Muscle layer of duodenum (tissue), 2 donors: ENCODE measurements around the gene NNT.
"Not testable (repeated sequence)": the region's sequence is repeated elsewhere in the genome, so short reads cannot be mapped to it uniquely, and the experiment has no call there.

Source experiments
- H3K27ac ChIP-seq: one replicate; pipeline ENCODE4 v1.7.0; 2013; ENCODE audit warnings: mild to moderate bottlenecking, low read length
- H3K27me3 ChIP-seq: one replicate; pipeline ENCODE4 v1.7.0; 2013; ENCODE audit warnings: low read depth, mild to moderate bottlenecking, control low read depth, low read length
- H3K36me3 ChIP-seq, 2 donors: one replicate each; pipeline ENCODE4 v1.7.0; 2013; ENCODE audit warnings: low read length in 2 of 2, control low read depth in 1 of 2, mild to moderate bottlenecking in 1 of 2; ENCODE audit not compliant: insufficient read depth in 2 of 2, control insufficient read depth in 1 of 2
- H3K4me1 ChIP-seq, 2 donors: one replicate each; pipeline ENCODE4 v1.7.0; 2013; ENCODE audit warnings: low read length in 2 of 2, mild to moderate bottlenecking in 2 of 2, control low read depth in 1 of 2, moderate library complexity in 1 of 2; ENCODE audit not compliant: insufficient read depth in 2 of 2, control insufficient read depth in 1 of 2
- H3K4me3 ChIP-seq, 2 donors: one replicate each; pipeline ENCODE4 v1.7.0; 2013; ENCODE audit warnings: low read length in 2 of 2, low read depth in 1 of 2, mild to moderate bottlenecking in 1 of 2
- H3K9me3 ChIP-seq, 2 donors: one replicate each; pipeline ENCODE4 v1.7.0; 2013; ENCODE audit warnings: low read length in 2 of 2, control low read depth in 1 of 2, mild to moderate bottlenecking in 1 of 2; ENCODE audit not compliant: control insufficient read depth in 1 of 2
- donor health status: healthy.

Gene NNT

DNA sequence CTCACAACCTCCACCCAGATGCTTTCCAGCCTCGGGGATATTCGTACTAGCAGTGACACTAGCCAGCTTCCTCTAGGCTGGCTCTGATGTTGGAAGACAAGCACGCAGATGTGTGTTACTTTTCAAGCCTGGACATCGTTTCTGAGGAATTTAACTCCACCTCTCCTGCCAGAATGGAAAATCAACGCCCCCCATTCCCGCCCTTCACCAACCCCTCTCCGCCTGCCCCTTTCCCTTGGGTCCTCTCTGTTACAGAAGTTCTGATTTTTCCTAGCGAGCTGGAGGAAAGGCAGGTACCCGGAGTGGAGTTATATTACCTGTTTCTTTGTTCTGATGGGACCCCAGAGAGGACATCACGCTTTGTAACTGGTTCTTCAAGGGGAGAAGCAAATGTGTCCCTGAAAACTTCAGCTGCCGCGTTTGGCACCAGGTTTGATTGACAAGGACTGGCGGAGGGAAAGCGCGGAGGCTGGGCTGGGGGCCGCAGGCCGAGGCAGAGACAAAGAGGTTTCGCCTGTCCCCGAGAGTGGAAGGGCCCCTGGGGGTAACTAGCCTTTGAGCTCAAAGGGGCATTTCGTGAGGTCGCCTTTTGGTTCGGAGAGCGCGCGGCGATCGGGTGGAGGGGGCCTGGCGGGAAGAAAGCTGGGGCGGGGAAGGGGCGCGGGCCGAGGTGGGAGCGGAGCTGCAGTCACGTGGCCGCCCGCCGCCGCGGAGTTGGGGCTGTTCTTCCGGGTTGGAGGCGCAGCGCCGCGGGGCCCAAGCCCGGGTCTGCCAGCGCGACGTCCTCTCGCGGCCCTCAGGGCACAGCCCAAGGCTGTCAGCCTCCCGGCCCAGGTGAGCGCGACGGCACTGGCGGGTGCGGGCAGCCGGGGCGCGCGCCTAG, at the start of gene NNT:
Gene NNT (plus strand): TSS at position 720 of the 883 bp plus-strand sequence. CDS start 6,016 bp downstream, outside the sequence.
- H3K4me1 ChIP-seq: peaks cover 0 to 11% of the 10 kb centered on the region in 2 donors

DNA sequence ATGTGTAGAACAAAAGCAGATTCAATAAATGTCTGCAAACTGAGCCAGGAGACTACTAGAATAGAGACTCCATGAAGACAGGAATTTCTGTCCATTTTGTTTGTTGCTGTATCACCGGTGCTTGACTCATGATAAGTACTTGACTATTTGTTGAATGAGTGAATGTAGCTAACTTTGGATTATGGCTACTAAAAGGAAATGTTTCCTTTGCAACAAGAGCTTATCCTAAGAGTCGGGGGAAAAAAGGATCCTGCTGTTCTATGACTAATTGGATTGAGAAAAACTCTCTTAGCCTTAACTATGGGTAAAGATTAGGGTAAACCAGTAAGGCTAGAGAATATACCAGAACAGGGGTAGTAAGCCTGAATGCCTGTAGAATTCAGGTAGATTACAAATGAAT, 49.6 kb upstream of the NNT start:
- no peaks in the 10 kb centered on the region for H3K27me3 ChIP-seq
- peaks cover 0 to 35% of the 10 kb centered on the region in 2 donors for H3K4me1 ChIP-seq
- H3K36me3 ChIP-seq: peaks cover 10 to 14% of the 10 kb centered on the region in 2 donors
- H3K27ac ChIP-seq: no peak overlapping the region
- H3K4me3 ChIP-seq: no peak overlapping the region
- H3K9me3 ChIP-seq: no peaks in the 10 kb centered on the region

More for the DNA sequence above, at the start of gene NNT:
- Histone ChIP-seq H3K9me3 (no peaks in the 10 kb centered on the region), H3K27me3 (no peaks in the 10 kb centered on the region), H3K36me3 (no peaks in the 10 kb centered on the region), H3K27ac (peak within 1 kb of the TSS; percentile 95), H3K4me3 (peak within 1 kb of the TSS; percentile 83 to 98)

DNA sequence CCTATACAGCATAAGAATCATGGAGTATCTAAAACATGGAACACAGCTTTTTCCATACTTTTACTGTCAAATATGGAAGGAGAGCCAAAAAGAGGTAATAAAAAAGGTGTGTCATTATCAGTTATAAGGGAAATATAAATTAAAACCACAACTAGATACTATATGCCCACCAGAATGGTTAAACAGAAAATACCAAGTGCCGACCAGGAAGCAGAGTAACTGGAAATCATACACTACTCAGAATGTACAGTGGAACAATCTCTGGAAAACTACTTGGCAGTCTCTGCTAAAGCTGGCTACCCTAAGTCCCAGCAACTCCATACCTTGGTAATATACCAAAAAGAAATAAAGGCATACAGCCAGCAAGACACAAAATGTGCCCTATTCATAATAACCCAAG, 48.5 kb upstream of the NNT start:
- peak overlapping the region in 1 of 2 donors; percentile 26 for H3K4me3 ChIP-seq
- H3K4me1 ChIP-seq: peaks cover 0 to 31% of the 10 kb centered on the region in 2 donors
- no peaks in the 10 kb centered on the region for H3K27me3 ChIP-seq
- no peak overlapping the region for H3K27ac ChIP-seq
- no peaks in the 10 kb centered on the region for H3K9me3 ChIP-seq
- H3K36me3 ChIP-seq: peaks cover 10 to 14% of the 10 kb centered on the region in 2 donors

DNA sequence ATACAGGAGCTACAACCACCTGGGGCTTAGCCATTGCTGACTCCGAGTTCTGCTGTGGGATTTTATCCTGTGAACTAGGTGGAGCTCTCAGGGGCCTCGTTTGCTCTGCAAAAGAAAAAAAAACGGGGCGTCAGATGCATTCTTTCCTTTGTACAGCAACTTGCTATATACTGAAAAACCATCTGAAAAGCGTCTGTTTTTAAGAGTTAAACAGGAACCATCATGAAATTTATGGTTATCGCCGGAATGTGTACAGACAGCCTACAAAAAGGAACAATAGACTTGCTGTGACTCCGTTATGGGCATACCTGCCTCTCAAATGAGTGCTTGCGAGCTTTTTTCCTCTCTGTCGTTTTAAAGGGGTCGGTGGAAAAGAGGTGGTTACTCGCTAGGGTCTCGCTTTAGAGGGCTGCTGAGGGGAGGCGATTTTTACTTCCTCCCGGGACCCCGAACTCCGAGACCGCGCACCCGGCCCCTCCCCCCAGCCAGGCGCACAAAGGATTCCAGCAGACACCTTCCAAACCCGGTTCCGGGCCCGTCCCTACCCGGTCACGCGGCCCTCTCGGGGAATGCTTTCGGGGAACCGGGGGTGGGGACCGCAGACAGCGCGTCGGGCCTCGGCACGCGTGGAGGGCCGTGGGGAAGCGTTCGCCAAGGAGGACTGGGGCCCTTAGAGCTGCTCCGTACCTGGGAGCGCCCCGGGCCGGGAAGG, 46.9 kb upstream of the NNT start:
- peaks cover 0 to 27% of the 10 kb centered on the region in 2 donors for H3K4me1 ChIP-seq
- H3K36me3 ChIP-seq: peaks cover 10 to 14% of the 10 kb centered on the region in 2 donors
- H3K27me3 ChIP-seq: no peaks in the 10 kb centered on the region
- H3K27ac ChIP-seq: peak overlapping the region; percentile 79
- H3K4me3 ChIP-seq: peak overlapping the region; percentile 82 to 92
- no peaks in the 10 kb centered on the region for H3K9me3 ChIP-seq

DNA sequence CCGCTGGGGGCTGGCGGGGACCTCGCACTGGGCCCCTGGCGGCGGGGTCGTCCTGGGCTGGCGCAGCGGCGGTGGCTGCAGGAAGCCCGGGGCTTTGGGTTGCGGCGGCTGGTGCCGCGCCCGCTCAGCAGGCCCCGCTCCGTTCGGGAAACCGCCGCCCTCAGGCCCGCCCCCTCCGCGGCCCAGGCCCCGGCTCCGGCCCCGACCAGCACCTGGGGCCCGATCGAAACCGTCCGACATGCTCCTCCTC, 46.4 kb upstream of the NNT start:
- H3K27me3 ChIP-seq, H3K9me3 ChIP-seq: not testable (repeated sequence)

DNA sequence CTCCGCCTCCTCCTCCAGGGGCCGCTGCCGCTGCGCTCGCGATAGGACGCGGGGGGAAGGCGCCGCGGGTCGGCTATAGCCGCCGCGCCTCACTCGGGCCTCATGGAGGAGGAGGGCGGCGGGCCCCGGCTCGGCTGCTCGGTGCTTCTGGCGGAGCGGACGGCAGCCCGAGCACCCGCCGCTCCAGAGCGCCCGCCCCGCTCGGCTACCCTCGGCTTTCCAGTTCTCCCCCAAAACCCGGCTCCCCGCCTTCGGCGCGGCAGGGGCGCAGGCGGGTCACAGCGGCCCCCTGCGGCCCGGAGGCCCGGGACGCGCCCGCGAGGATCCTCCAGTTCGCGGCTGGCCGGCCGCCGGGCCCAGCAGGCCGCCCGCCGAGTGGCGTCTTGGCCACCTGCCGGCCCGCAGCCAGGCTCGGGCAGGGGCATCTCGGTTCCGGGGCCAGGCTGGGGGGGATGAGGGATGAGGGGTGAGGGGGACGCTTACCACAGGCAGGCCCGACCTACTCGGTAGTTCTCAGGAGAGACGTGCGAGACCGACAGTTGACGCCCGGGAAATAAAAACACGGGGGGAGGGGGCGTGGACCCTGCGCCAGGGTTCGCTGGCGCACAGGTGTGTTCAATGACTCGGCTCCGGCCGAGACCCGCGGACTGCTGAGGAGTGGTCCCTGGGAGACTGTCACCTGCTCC, 46.0 kb upstream of the NNT start, which contains the start of gene PAIP1:
Gene PAIP1 (minus strand): TSS at position 221 of the 686 bp plus-strand sequence. CDS start 231 bp downstream, outside the sequence.
- Histone ChIP-seq H3K27ac (peak within 1 kb of the TSS; percentile 80), H3K9me3 (no peaks in the 10 kb centered on the region), H3K36me3 (peaks cover 9 to 12% of the 10 kb centered on the region in 2 donors), H3K4me3 (peak within 1 kb of the TSS; percentile 82 to 92), H3K27me3 (no peaks in the 10 kb centered on the region), H3K4me1 (peaks cover 0 to 27% of the 10 kb centered on the region in 2 donors)

More for the DNA sequence above, 46.4 kb upstream of the NNT start:
- H3K27ac ChIP-seq: peak overlapping the region; percentile 79
- H3K36me3 ChIP-seq: peaks cover 10 to 14% of the 10 kb centered on the region in 2 donors
- peaks cover 0 to 27% of the 10 kb centered on the region in 2 donors for H3K4me1 ChIP-seq
- H3K4me3 ChIP-seq: peak overlapping the region; percentile 82 to 92

DNA sequence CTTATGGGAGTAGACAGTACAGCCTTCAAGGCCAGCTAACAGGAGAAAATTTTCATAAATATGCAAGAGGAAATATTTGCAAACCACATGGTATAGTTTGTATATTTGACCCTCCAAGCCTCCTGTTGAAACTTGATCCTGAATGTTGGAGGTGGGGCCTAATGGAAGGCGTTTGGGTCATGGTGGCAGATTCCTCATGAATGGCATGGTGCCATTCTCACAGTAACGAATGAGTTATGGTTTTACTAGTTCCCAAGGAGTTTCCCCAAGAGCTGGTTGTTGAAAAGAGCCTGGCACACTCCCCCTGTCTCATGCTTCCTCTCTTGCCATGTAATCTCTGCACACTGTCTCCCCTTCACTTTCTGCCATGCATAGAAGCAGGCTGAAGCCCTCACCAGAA, 42.9 kb upstream of the NNT start:
- no peaks in the 10 kb centered on the region for H3K27me3 ChIP-seq
- H3K36me3 ChIP-seq: no peaks in the 10 kb centered on the region
- H3K4me1 ChIP-seq: peaks cover 0 to 9% of the 10 kb centered on the region in 2 donors
- no peak overlapping the region for H3K4me3 ChIP-seq
- no peaks in the 10 kb centered on the region for H3K9me3 ChIP-seq
- no peak overlapping the region for H3K27ac ChIP-seq

DNA sequence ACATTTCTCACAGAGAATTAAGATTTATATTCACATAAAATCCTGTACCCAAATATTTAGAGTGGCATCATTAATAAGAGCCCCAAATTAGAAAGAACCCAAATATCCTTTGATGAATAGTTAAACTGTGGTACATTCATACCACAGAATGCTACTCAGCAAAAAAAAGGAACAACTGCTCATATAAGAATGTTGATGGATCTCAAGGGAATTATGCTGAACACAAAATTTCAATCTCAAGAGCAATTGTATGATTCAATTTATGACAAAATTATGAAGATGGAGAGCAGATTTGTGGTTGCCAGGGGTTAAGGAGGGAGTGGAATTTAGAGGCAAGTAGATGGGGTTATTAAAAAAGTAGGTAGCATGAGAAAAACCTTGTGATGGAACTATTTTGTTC, 41.6 kb upstream of the NNT start:
- Histone ChIP-seq H3K9me3 (no peaks in the 10 kb centered on the region), H3K4me3 (no peak overlapping the region), H3K27me3 (no peaks in the 10 kb centered on the region), H3K27ac (no peak overlapping the region), H3K4me1 (no peaks in the 10 kb centered on the region), H3K36me3 (no peaks in the 10 kb centered on the region)

DNA sequence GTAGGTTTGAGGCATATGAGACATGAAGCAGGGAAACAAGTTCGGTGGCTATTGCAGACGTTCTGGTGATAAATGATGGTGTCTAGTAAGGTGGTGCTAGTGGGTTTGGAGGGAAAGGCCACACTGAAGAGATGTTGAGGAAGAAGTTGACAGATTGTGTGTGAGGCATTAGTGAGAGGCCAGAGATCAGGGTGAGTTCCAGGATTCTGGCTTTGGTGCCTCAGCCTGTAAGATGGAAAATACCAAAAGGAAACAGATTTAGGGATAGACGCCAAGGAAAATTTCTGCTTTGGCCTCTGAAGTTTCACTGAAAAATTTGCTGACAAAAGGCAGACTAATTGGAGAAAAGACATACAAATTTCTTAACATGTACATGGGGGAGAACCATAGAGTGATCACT, 39.7 kb upstream of the NNT start:
- Histone ChIP-seq H3K9me3 (no peaks in the 10 kb centered on the region), H3K4me3 (no peak overlapping the region), H3K27ac (no peak overlapping the region), H3K27me3 (no peaks in the 10 kb centered on the region), H3K4me1 (no peaks in the 10 kb centered on the region), H3K36me3 (no peaks in the 10 kb centered on the region)

DNA sequence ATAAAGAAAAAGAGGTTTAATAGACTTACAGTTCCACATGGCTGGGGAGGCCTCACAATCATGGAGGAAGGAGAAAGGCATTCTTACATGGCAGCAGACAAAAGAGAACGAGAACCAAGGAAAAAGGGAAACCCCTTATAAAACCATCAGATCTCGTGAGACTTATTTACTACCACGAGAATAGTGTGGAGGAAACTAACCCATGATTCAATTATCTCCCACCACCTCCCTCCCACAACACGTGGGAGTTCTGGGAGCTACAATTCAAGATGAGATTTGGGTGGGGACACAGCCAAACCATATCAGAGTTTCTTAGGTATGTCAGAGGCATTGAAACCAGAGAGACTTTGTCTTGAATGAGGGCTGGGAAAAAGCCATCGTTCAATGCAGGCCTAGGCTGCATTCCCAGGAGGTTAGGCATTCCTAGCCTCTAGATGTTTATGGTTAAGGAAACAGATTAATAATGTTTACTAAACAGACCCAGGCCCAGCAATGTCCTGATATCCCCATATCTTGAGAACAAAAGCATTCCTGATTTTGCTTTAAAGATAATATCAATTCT, 38.6 kb upstream of the NNT start:
- no peaks in the 10 kb centered on the region for H3K36me3 ChIP-seq
- no peaks in the 10 kb centered on the region for H3K27me3 ChIP-seq
- H3K9me3 ChIP-seq: no peaks in the 10 kb centered on the region
- no peak overlapping the region for H3K27ac ChIP-seq
- H3K4me1 ChIP-seq: no peaks in the 10 kb centered on the region
- H3K4me3 ChIP-seq: no peak overlapping the region

DNA sequence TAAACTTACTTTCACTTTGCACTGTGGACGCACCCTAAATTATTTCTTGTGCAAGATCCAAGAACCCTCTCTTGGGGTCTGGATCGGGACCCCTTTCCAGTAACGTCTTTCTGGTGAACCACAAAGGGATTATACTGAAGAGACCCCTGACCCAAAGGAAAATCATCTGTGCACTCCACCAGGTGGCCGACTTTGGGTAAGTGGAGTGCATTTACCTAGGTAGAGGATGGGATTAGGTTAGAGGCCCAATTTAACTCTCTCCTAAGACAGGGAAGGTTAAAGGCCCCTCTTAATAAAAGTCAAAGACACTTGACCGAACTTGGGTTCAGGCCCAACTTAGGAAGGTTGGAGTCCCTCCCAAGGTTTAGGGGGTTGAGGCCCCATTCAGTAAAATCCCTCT, 37.9 kb upstream of the NNT start:
- Histone ChIP-seq H3K4me1 (no peaks in the 10 kb centered on the region), H3K27ac (no peak overlapping the region), H3K4me3 (no peak overlapping the region), H3K9me3 (no peaks in the 10 kb centered on the region), H3K27me3 (no peaks in the 10 kb centered on the region), H3K36me3 (no peaks in the 10 kb centered on the region)
